GM12872 (cell line): ENCODE results near the gene ARPP21.

Experiments used
- TF ChIP-seq, protein P1 (sequence below): IDR thresholded peaks from 3 replicates; pipeline ENCODE4 v1.5.1; 2011; ENCODE audit warnings: low read depth, mild to moderate bottlenecking, low read length, moderate library complexity; ENCODE audit not compliant: insufficient read depth

Gene ARPP21

DNA sequence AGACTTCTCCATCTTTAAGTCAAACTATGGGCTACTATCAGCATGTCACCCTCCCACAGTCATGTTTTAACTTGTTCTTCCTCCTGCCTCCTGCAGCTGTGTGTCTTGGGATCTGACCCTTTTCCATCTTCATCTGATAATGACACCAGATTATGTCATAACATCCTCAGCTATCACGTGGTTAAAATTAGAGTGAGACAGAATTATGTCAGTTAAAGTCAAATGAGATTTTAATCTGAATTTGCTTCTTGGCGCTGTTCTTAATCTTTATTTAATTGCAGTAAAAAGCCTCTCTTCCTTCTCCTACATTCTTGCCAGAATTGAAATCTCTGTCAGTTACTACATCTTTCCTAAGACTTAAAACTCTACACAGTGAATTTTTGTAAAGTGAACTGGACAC is 107.2 kb downstream of the ARPP21 start:
- TF ChIP-seq, protein P1, sequence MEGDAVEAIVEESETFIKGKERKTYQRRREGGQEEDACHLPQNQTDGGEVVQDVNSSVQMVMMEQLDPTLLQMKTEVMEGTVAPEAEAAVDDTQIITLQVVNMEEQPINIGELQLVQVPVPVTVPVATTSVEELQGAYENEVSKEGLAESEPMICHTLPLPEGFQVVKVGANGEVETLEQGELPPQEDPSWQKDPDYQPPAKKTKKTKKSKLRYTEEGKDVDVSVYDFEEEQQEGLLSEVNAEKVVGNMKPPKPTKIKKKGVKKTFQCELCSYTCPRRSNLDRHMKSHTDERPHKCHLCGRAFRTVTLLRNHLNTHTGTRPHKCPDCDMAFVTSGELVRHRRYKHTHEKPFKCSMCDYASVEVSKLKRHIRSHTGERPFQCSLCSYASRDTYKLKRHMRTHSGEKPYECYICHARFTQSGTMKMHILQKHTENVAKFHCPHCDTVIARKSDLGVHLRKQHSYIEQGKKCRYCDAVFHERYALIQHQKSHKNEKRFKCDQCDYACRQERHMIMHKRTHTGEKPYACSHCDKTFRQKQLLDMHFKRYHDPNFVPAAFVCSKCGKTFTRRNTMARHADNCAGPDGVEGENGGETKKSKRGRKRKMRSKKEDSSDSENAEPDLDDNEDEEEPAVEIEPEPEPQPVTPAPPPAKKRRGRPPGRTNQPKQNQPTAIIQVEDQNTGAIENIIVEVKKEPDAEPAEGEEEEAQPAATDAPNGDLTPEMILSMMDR: no peak

DNA sequence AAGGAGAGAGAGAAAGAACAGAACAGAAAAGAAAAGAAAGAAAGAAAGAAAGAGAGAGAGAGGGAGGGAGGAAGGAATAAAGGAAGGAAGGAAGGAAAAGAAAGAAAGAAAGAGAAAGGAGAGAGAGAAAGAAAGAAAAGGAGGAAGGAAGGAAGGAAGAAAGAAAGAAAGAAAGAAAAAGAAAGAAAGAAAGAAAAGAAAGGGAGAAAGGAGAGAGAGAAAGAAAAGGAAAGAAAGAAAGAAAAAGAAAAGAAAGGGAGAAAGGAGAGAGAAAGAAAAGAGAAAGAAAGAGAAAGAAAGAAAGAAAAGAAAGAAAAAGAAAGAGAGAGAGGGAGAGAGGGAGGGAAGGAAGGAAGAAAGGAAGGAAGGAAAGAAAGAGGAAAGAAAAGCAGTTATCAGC is 108.8 kb downstream of the ARPP21 start:
- TF ChIP-seq, protein P1: no peak

DNA sequence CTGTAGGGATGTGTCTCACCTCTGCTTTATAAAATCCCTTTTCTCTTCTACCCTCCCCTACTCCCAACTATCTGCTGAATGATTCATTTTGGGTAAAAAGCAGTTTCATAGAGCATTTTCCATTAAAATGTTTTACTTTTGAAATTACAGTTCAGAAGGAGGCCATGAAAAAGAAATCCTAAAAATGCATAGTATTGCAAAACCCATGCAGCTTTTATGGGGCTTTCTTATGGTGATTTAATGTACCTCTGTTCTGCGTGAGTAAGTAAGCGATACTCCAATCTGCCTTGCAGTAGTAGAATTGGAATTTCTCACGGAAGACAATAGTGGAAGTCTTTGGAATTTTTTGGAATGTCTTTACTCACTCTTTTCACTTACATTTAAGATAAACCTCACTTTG is 111.9 kb downstream of the ARPP21 start:
- TF ChIP-seq, protein P1: no peak

DNA sequence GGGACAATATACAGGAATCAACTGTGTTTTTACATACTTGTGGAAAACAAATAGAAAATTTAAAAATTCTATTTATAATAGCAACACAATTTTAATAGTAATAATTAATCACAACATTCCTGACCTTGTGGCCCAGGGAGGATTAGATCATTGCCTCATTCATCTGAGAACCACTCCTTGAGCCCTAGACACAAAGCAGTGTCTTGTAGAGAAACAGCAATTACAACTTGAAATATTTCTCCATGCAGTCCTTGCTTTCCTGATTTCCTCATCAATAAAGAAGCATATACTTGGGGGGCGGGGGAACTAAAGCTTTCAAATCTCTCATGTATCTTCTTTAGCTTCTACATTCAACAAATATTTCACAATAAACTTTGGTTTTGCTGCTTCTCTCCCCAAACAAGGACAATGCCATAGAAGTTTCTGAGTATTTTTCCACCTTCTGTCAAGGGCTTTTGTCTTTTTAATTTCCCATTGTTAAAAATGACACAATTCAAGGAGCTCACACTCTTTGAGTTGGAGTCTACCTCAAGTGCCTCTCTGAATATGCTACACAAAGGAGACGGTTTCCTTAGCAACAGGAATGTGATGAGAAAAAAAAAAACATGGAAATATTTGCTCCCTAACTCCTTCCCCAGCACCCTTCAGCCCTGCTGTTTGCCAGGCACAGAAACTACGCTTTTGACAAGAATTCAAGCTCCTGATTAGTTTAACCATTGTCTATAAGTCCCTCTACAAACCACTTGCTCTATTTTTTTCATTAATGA is 118.8 kb downstream of the ARPP21 start:
- TF ChIP-seq, protein P1: no peak

DNA sequence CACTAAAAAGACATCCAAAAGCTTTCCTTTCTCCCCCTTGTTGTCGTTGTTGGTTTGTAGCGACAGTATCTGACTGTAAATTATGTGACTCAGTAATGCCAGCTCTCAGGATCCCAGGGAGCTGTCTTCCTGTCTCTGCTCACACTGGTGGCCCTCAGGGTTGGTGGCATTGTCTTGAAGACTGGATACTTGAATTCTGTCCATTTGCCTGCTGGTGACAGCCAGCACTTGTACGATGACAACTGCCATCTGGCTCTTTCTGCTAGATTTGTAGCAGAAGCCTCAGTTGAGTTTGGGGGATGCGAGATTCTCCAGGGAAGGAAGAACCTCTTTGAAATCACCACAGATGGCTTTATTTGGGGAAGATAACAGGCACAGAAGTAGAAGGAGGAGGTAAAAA is 120.8 kb downstream of the ARPP21 start:
- TF ChIP-seq, protein P1: no peak

DNA sequence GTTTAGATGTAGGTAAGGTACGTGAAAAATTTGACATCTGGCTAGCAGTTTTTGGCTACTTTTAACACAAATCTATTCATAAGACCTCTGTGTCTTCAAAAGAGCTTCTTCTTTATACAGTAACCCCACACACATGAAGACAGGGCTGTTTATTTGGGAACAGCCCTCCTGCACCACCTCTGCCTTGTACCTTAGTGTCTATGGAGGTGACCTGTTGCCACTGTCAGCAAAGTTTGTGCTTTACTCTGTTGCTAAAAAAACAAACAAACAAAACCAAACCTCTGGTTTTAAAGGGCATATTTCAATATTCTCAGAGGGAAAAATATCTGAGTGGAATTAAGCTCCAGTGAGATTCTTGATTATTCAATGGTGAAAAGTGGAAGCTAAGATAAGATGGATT is 122.0 kb downstream of the ARPP21 start:
- TF ChIP-seq, protein P1: no peak

DNA sequence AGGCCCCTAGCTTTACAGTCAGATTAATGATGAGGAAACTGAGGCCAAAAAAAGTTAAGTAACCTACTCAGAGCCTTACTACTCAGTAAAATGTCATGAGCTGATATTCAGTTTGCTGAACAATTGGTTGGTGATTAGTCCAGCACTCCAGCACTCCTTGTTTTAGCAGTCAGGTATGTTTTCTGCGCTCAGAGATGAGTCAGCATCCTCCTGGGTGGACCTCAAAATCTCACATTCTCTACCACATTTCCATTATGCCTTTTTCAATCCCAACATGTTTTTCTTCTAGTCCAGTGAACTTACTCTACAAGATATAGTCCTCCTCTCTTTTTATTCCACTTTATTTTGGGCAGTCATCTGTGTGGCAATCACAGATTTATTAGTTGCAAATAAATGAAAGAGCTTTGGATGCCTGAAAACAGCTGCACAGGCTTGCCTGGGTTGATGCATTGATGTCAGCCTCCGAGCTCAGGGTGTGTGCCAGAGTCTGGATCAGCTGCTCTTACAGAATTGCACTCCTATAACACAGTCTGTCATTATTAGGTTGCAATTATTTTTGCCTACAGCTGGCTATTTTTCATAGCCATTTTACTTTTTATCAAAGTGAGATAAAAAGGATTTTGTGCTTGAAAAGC is 133.2 kb downstream of the ARPP21 start:
- TF ChIP-seq, protein P1: no peak
